K562 (cell line): ENCODE data around the gene CELF6. TPM values are rescaled to one million over a fixed set of nuclear protein-coding genes. Genes with fewer than 3 reads are reported as not detected.

Source experiments
- ATAC-seq: fragments of 200-7000 bp; cut with Tn5 transposase; 3 replicates; pipeline ENCODE4 v1.9.1; 2020; ENCODE audit warnings: moderate library complexity
- BruUV-seq: library from RNA; stranded (reverse); fragments of 400-500 nt; replicated peaks from 2 replicates; lab custom pipeline; 2021; lab: Mats Ljungman, UMichigan
- CTCF ChIA-PET: fragments of 300-600 bp; formaldehyde crosslinking; extraction: SDS; loops from one replicate; lab custom pipeline; 2021; ENCODE audit warnings: low intra/inter-chr PET ratio; lab: Yijun Ruan, JAX
- POLR2A ChIA-PET: fragments of 300-600, 350-650 bp; sonication (Branson Sonifier 250); formaldehyde crosslinking; extraction: SDS; loops from one replicate; lab custom pipeline; 2021; ENCODE audit warnings: antibody characterized with exemption, inconsistent platforms; lab: Yijun Ruan, JAX
- DNase-seq, 4 experiments: peaks; one replicate each; pipeline versions ENCODE4 v3.0.0 to v3.0.0-alpha.2; 2011 to 2018; ENCODE audit warnings: low spot score in 3 of 4, mixed read lengths in 3 of 4; ENCODE audit errors: extremely low read depth in 1 of 4
- FAIRE-seq: peaks from 2 replicates; lab custom pipeline; 2011; peaks lifted over from hg19 to GRCh38; lab: Jason Lieb, UNC
- H2AFZ ChIP-seq: 2 replicates; pipeline ENCODE4 v1.6.0; 2011; ENCODE audit warnings: low read depth, low read length, control low read depth, inconsistent platforms
- H3K27ac ChIP-seq: fragments of 200-600 bp; 3 replicates; pipeline ENCODE4 v1.8.0; 2011; ENCODE audit warnings: low read depth, mild to moderate bottlenecking, control low read depth, inconsistent platforms, low read length, moderate library complexity, mixed read lengths; ENCODE audit errors: extremely low read depth
- H3K27me3 ChIP-seq, 2 experiments: fragments of 300-600 bp in 1 of 2; 2 replicates in 1 of 2; 3 replicates in 1 of 2; pipeline versions ENCODE4 v1.6.0 to v1.8.0; 2011; ENCODE audit warnings: inconsistent platforms in 2 of 2, low read length in 2 of 2, mild to moderate bottlenecking in 1 of 2, mixed read lengths in 1 of 2, moderate library complexity in 1 of 2; ENCODE audit not compliant: control insufficient read depth in 2 of 2, insufficient read depth in 2 of 2
- H3K36me3 ChIP-seq: fragments of 300-600 bp; 3 replicates; pipeline ENCODE4 v1.8.0; 2011; ENCODE audit warnings: mild to moderate bottlenecking, low read length, inconsistent platforms; ENCODE audit not compliant: control insufficient read depth, insufficient read depth
- H3K4me1 ChIP-seq, 2 experiments: fragments of 200-600 bp in 1 of 2; replicated peaks in 1 of 2; 2 replicates in 1 of 2; 3 replicates in 1 of 2; pipeline versions ENCODE4 v1.5.1 to v1.8.0; 2011; ENCODE audit warnings: inconsistent platforms in 2 of 2, low read length in 2 of 2, mild to moderate bottlenecking in 1 of 2, mixed read lengths in 1 of 2, moderate library complexity in 1 of 2; ENCODE audit not compliant: control insufficient read depth in 2 of 2, insufficient read depth in 2 of 2
- H3K4me2 ChIP-seq: 2 replicates; pipeline ENCODE4 v1.6.1; 2011; ENCODE audit warnings: low read length, control low read depth, inconsistent platforms, mixed read lengths; ENCODE audit not compliant: insufficient read depth
- H3K4me3 ChIP-seq: fragments of 200-600 bp; sonication (generic), shearing (Covaris generic); 2 replicates; pipeline ENCODE4 v1.5.1; 2016; ENCODE audit warnings: control low read depth, inconsistent platforms
- H3K79me2 ChIP-seq: fragments of 200-600 bp; 3 replicates; pipeline ENCODE4 v1.8.0; 2011; ENCODE audit warnings: low read length, inconsistent platforms; ENCODE audit not compliant: control insufficient read depth, insufficient read depth
- H3K9ac ChIP-seq, 2 experiments: 2 replicates each; pipeline versions ENCODE4 v1.6.0 to v1.6.1; 2011; ENCODE audit warnings: low read depth in 2 of 2, low read length in 2 of 2, control low read depth in 1 of 2, inconsistent platforms in 1 of 2, mild to moderate bottlenecking in 1 of 2, mixed read lengths in 1 of 2; ENCODE audit not compliant: insufficient read depth in 1 of 2
- H3K9me1 ChIP-seq: one replicate; pipeline ENCODE4 v1.6.0; 2011; ENCODE audit warnings: inconsistent platforms, mild to moderate bottlenecking, low read length, moderate library complexity; ENCODE audit not compliant: control insufficient read depth, insufficient read depth
- H3K9me3 ChIP-seq: replicated peaks from 2 replicates; pipeline ENCODE4 v1.5.1; 2011; ENCODE audit warnings: low read depth, low read length, inconsistent platforms; ENCODE audit not compliant: control insufficient read depth, insufficient read depth
- H4K20me1 ChIP-seq: replicated peaks from 2 replicates; pipeline ENCODE4 v1.6.1; 2011; ENCODE audit warnings: low read length, inconsistent platforms, mixed read lengths; ENCODE audit not compliant: control insufficient read depth, insufficient read depth
- BCOR ChIP-seq: fragments of 450-650 bp; IDR thresholded peaks from 2 replicates; pipeline ENCODE4 v1.6.1; 2016
- CBX5 ChIP-seq: IDR thresholded peaks from 2 replicates; pipeline ENCODE4 v1.6.1; 2014; ENCODE audit warnings: low read depth, borderline replicate concordance
- CC2D1A ChIP-seq: fragments of 450-650 bp; IDR thresholded peaks from 2 replicates; pipeline ENCODE4 v1.6.1; 2017; ENCODE audit warnings: mild to moderate bottlenecking
- CXXC5 ChIP-seq: fragments of 250-450 bp; sonication (Bioruptor Pico); IDR thresholded peaks from 2 replicates; pipeline ENCODE4 v1.8.0; 2022; ENCODE audit warnings: inconsistent platforms, mild to moderate bottlenecking, moderate library complexity
- RBM25 ChIP-seq: fragments of 200-400 bp; formaldehyde crosslinking; IDR thresholded peaks from 2 replicates; pipeline ENCODE4 v1.6.1; 2018; ENCODE audit warnings: low read length, low read depth, moderate library complexity; ENCODE audit not compliant: severe bottlenecking
- SRSF9 ChIP-seq: fragments of 200-400 bp; formaldehyde crosslinking; IDR thresholded peaks from 2 replicates; pipeline ENCODE4 v1.6.1; 2017; ENCODE audit warnings: low read depth, low read length, borderline replicate concordance
- ZNF121 ChIP-seq: sonication (generic); formaldehyde crosslinking; conservative IDR thresholded peaks from 2 replicates; pipeline ENCODE4 v1.8.0; 2022; ENCODE audit warnings: missing genetic modification reagents
- WGBS: fragments of 100-300 bp; shearing (Covaris generic); methylation state at CpG from one replicate; pipeline ENCODE4 v1.1.6; 2016; ENCODE audit warnings: low coverage, mixed read lengths; ENCODE audit not compliant: insufficient coverage; ENCODE audit errors: missing lambda C conversion rate; 5-methylcytosine and 5-hydroxymethylcytosine counted together
- in situ Hi-C: fragments of 300-500 bp; cut with MboI; formaldehyde crosslinking; loops from 4 replicates; pipeline ENCODE4 v1.15.0; 2018; ENCODE audit warnings: inconsistent platforms, mixed read lengths
- intact Hi-C: fragments of 100-400 bp; cut with micrococcal nuclease; formaldehyde crosslinking; loops from 2 replicates; pipeline ENCODE4 v1.14.2; 2022
- polyA plus RNA-seq, 8 experiments: library from polyadenylated mRNA; depleted of rRNA in 4 of 8; stranded (reverse) in 5 of 8; unstranded in 3 of 8; fragments of >200 nt; fragmentation: Nextera tagmentation in 2 of 8; fragmentation: Illumina TruSeq in 1 of 8; extraction: Ambion mirVana in 2 of 8; extraction: Trizol in 1 of 8; gene quantifications; 2 replicates each; pipeline versions ENCODE4 v1.2.1 to v1.2.3, GENCODE V29; 2011 to 2014; ENCODE audit warnings: inconsistent platforms in 1 of 8, missing spikeins in 1 of 8
- total RNA-seq, 7 experiments: library from RNA; depleted of rRNA in 6 of 7; stranded (reverse); fragments of >200 nt in 6 of 7; fragmentation: Illumina TruSeq in 2 of 7; extraction: Trizol in 2 of 7; gene quantifications; 2 replicates each; pipeline versions ENCODE4 v1.2.1 to v1.2.3, GENCODE V29; 2011 to 2021; ENCODE audit warnings: low replicate concordance in 1 of 7

Gene CELF6
- total and polyA plus RNA-seq, 9 of the 15 experiments (the other 6 are each of a cell fraction or from before 2014, with no cell fraction given) = 0.01 to 0.11 TPM; not detected in 7

- Histone ChIP-seq H3K4me1 (peaks cover 15 to 29% of the 10 kb centered on the region in 2 experiments), H3K4me2 (no peak overlapping the region), H3K9ac (no peak overlapping the region), H3K79me2 (peaks cover 13% of the 10 kb centered on the region), H4K20me1 (no peaks in the 10 kb centered on the region; the same call in 1 of the 2 replicates), H3K4me3 (no peak overlapping the region), H3K27ac (no peak overlapping the region), H3K9me1 (no peaks in the 10 kb centered on the region), H3K27me3 (no peaks in the 10 kb centered on the region), H3K9me3 (no peaks in the 10 kb centered on the region), H2AFZ (no peak overlapping the region), H3K36me3 (peaks cover 50% of the 10 kb centered on the region; the same call in 2 of the 3 replicates)
- no peak for ATAC-seq
- CTCF ChIA-PET = no interaction called here
- no peak for DNase-seq
- intact Hi-C loops = loop anchor here (10.0 kb wide), 1 partner anchor 235 kb away; the partner anchor contains the start of gene ARIH1
- in situ Hi-C loops = no loop called here
- FAIRE-seq = no peak
- BruUV-seq = no TSS peak
- no peak for TF ChIP-seq CXXC5
- POLR2A ChIA-PET = interaction anchor here (0.8 kb wide), 1 partner anchor 9 kb away, joined by 4 read pairs; the partner anchor contains the start of gene PKM
Measured at GRCh38 chr15:72239652-72240051, 80.3 kb downstream of the CELF6 start.

- POLR2A ChIA-PET = interaction anchor here (0.6 kb wide), 1 partner anchor 169 kb away, joined by 3 read pairs; no protein-coding TSS in a partner anchor
- BruUV-seq = no TSS peak
- ATAC-seq = no peak
- H3K4me2 ChIP-seq = no peak overlapping the region
- in situ Hi-C loops = no loop called here
- no peaks in the 10 kb centered on the region for H3K9me1 ChIP-seq
- H3K27ac ChIP-seq = peak overlapping the region; percentile 97
- CTCF ChIA-PET = no interaction called here
- 100% methylated on average over 3 of the region's 3 CpGs for WGBS
- H3K36me3 ChIP-seq = peaks cover 39% of the 10 kb centered on the region; the same call in 2 of the 3 replicates
- H3K79me2 ChIP-seq = peaks cover 13% of the 10 kb centered on the region
- no peaks in the 10 kb centered on the region for H3K9me3 ChIP-seq
- 0 out of 2 replicates have a peak overlapping the region, but pooled peaks have one; percentile 79 for H2AFZ ChIP-seq
- intact Hi-C loops = loop anchor here (10.0 kb wide), 1 partner anchor 236 kb away; the partner anchor contains the start of gene ARIH1
- H3K4me1 ChIP-seq = peaks cover 16 to 29% of the 10 kb centered on the region in 2 experiments
- TF ChIP-seq ZNF121 (CRISPR knock-in tag) (peak; percentile 89), SRSF9 (no peak), RBM25 (peak; percentile 63), CBX5 (no peak), CC2D1A (no peak), BCOR (peak; percentile 15; the same call in 1 of the 2 replicates)
- DNase-seq = no peak
- H3K27me3 ChIP-seq = no peaks in the 10 kb centered on the region
- no peak overlapping the region for H3K4me3 ChIP-seq
- H4K20me1 ChIP-seq = no peaks in the 10 kb centered on the region; the same call in 1 of the 2 replicates
- peak overlapping the region in 1 of 2 experiments; percentile 91; a peak in 1 of 4 replicates for H3K9ac ChIP-seq
- FAIRE-seq = peak; percentile 59
Measured at GRCh38 chr15:72238586-72238985, 81.4 kb downstream of the CELF6 start.
